Kidney (tissue), 14 donors: Measurements from ENCODE around the gene TADA2B. TPM values are rescaled to one million over a fixed set of nuclear protein-coding genes. Genes with fewer than 3 reads are reported as not detected.
"Not testable (repeated sequence)": the region's sequence is repeated elsewhere in the genome, so short reads cannot be mapped to it uniquely, and the experiment has no call there.

Source experiments
- DNase-seq, 5 donors: peaks; one replicate each; pipeline ENCODE4 v3.0.0-alpha.2; 2013 to 2020
- FAIRE-seq: peaks from 2 replicates; lab custom pipeline; 2012; peaks lifted over from hg19 to GRCh38; lab: Jason Lieb, UNC
- H3K27ac ChIP-seq, 2 donors: one replicate each; pipeline ENCODE4 v1.7.0; 2013; ENCODE audit warnings: low read depth in 2 of 2, low read length in 2 of 2, inconsistent platforms in 1 of 2
- H3K27me3 ChIP-seq: one replicate; pipeline ENCODE4 v1.7.1; 2013; ENCODE audit warnings: low read length, inconsistent platforms; ENCODE audit not compliant: control insufficient read depth, insufficient read depth
- H3K36me3 ChIP-seq, 3 donors: one replicate each; pipeline versions ENCODE4 v1.7.0 to v1.7.1; 2013; ENCODE audit warnings: low read length in 3 of 3, control low read depth in 1 of 3, inconsistent platforms in 1 of 3; ENCODE audit not compliant: insufficient read depth in 3 of 3, control insufficient read depth in 2 of 3
- H3K4me1 ChIP-seq, 3 donors: one replicate each; pipeline versions ENCODE4 v1.7.0 to v1.7.1; 2013; ENCODE audit warnings: low read length in 3 of 3, inconsistent platforms in 1 of 3, low read depth in 1 of 3; ENCODE audit not compliant: control insufficient read depth in 2 of 3, insufficient read depth in 2 of 3
- H3K4me3 ChIP-seq, 3 donors: one replicate each; pipeline versions ENCODE4 v1.7.0 to v1.8.1; 2013; ENCODE audit warnings: low read length in 3 of 3, control low read depth in 1 of 3, inconsistent platforms in 1 of 3
- H3K9ac ChIP-seq, 3 donors: one replicate each; pipeline versions ENCODE4 v1.7.0 to v1.7.1; 2013; ENCODE audit warnings: low read length in 3 of 3, control low read depth in 1 of 3, inconsistent platforms in 1 of 3
- H3K9me3 ChIP-seq, 3 donors: one replicate each; pipeline versions ENCODE4 v1.7.0 to v1.7.1; 2013; ENCODE audit warnings: low read length in 3 of 3, control low read depth in 1 of 3, inconsistent platforms in 1 of 3; ENCODE audit not compliant: control insufficient read depth in 2 of 3, insufficient read depth in 1 of 3
- CTCF ChIP-seq: IDR thresholded peaks from 3 replicates; pipeline ENCODE4 v1.5.1; 2012; ENCODE audit warnings: mild to moderate bottlenecking, moderate library complexity, borderline replicate concordance; ENCODE audit not compliant: insufficient read depth; ENCODE audit errors: extremely low read depth
- intact Hi-C: fragments of 100-400 bp; cut with DNase I; formaldehyde crosslinking; loops from one replicate; pipeline ENCODE4 v1.11.1; 2022
- polyA plus RNA-seq: library from polyadenylated mRNA; stranded (reverse); fragments of 350-450 nt; fragmentation: Illumina TruSeq; extraction: RNeasy Lipid Tissue Mini Kit (QIAGEN cat#74804); gene quantifications from one replicate; pipeline ENCODE4 v1.2.3, GENCODE V29; 2014; ENCODE audit warnings: low read depth, low replicate concordance; ENCODE audit not compliant: insufficient read depth
- total RNA-seq: library from RNA; stranded (reverse); fragmentation: NEBNext Ultra II Directional; extraction: Animal tissue kit (Norgen Biotek cat#: 25700); gene quantifications from one replicate; pipeline ENCODE4 v1.2.1, GENCODE V29; 2021
- donor health status: control.
- donor health status: control.
- donor health status: control.
- donor health status: control.
- donor health status: control.
- donor health status: DM: yes; HTN: yes; CAD: no.
- donor health status: Normal renal cell carcinoma (clear cell type).

The TADA2B gene
- total and polyA plus RNA-seq, 2 donors from 2014 or later = 14.2 to 30.5 TPM

GRCh38 chr4:7095611-7096155 lies 52.5 kb downstream of the TADA2B start:
- Histone ChIP-seq H3K27ac (no peak overlapping the region), H3K4me1 (no peaks in the 10 kb centered on the region), H3K9ac (no peak overlapping the region), H3K36me3 (no peaks in the 10 kb centered on the region), H3K4me3 (no peak overlapping the region), H3K27me3 (no peaks in the 10 kb centered on the region), H3K9me3 (no peaks in the 10 kb centered on the region)
- intact Hi-C loops = no loop called here
- no peak for TF ChIP-seq CTCF
- FAIRE-seq (no peak), DNase-seq (peak in 1 of 5 donors; percentile 26)

- Histone ChIP-seq H3K36me3 (no peaks in the 10 kb centered on the region), H3K4me3 (no peak overlapping the region), H3K4me1 (no peaks in the 10 kb centered on the region), H3K27me3 (no peaks in the 10 kb centered on the region), H3K9me3 (no peaks in the 10 kb centered on the region), H3K27ac (no peak overlapping the region), H3K9ac (no peak overlapping the region)
- intact Hi-C loops = no loop called here
- TF ChIP-seq CTCF = no peak
- DNase-seq = peak in 1 of 5 donors; percentile 8
- FAIRE-seq = no peak
Measured at GRCh38 chr4:7096236-7096635, 53.1 kb downstream of the TADA2B start.

GRCh38 chr4:7101692-7102515 lies 58.7 kb downstream of the TADA2B start:
- Histone ChIP-seq H3K4me3 (peak overlapping the region; percentile 9 to 91 (median 83)), H3K27ac (peak overlapping the region; percentile 41 to 55), H3K36me3 (no peaks in the 10 kb centered on the region), H3K27me3 (no peaks in the 10 kb centered on the region), H3K9ac (peak overlapping the region in 1 of 3 donors; percentile 78), H3K4me1 (peaks cover 0 to 22% (median 0%) of the 10 kb centered on the region in 3 donors), H3K9me3 (no peaks in the 10 kb centered on the region)
- intact Hi-C loops = no loop called here
- peak; percentile 55 for TF ChIP-seq CTCF
- DNase-seq (peak; percentile 83 to 88 (median 85)), FAIRE-seq (no peak)

- peak overlapping the region in 2 of 3 donors; percentile 75 to 78 for H3K9ac ChIP-seq
- H3K27me3 ChIP-seq, intact Hi-C loops, H3K36me3 ChIP-seq, FAIRE-seq, H3K9me3 ChIP-seq, DNase-seq: not testable (repeated sequence)
- peaks cover 0 to 22% (median 0%) of the 10 kb centered on the region in 3 donors for H3K4me1 ChIP-seq
- peak overlapping the region; percentile 55 to 91 (median 83) for H3K4me3 ChIP-seq
- peak overlapping the region; percentile 49 to 85 for H3K27ac ChIP-seq
Measured at GRCh38 chr4:7102516-7102909, 59.3 kb downstream of the TADA2B start.
